Sigmoid colon (tissue), 7 donors: Measurements from ENCODE around the gene RASSF7. TPM values are rescaled to one million over a fixed set of nuclear protein-coding genes. Genes with fewer than 3 reads are reported as not detected.

Experiments used
- DNase-seq: peaks from one replicate; pipeline ENCODE4 v3.0.0-alpha.2; 2019
- H3K27ac ChIP-seq, 4 donors: fragments of 200-600 bp; sonication (generic); one replicate each; pipeline ENCODE4 v1.5.1; 2016 to 2019; ENCODE audit warnings: mild to moderate bottlenecking in 1 of 4
- H3K27me3 ChIP-seq, 3 donors: fragments of 200-600 bp; sonication (generic); one replicate each; pipeline ENCODE4 v1.5.1; 2019; ENCODE audit warnings: mild to moderate bottlenecking in 1 of 3
- H3K36me3 ChIP-seq, 4 donors: fragments of 200-600 bp; sonication (generic); one replicate each; pipeline ENCODE4 v1.5.1; 2016 to 2019
- H3K4me1 ChIP-seq, 4 donors: fragments of 200-600 bp; sonication (generic); one replicate each; pipeline ENCODE4 v1.5.1; 2017 to 2019
- H3K4me3 ChIP-seq, 4 donors: fragments of 200-600 bp; sonication (generic); one replicate each; pipeline ENCODE4 v1.5.1; 2017 to 2019; ENCODE audit warnings: mild to moderate bottlenecking in 2 of 4, moderate library complexity in 1 of 4
- H3K9me3 ChIP-seq, 4 donors: fragments of 200-600 bp in 3 of 4; sonication (generic) in 3 of 4; one replicate each; pipeline versions ENCODE4 v1.5.1 to v1.6.1; 2013 to 2019
- CTCF ChIP-seq, 4 experiments: fragments of 450-650 bp in 3 of 4; fragments of 200-600 bp in 1 of 4; IDR thresholded peaks; one replicate each; pipeline ENCODE4 v1.5.1; 2016 to 2019; ENCODE audit warnings: antibody characterized with exemption in 4 of 4, mild to moderate bottlenecking in 3 of 4, moderate library complexity in 2 of 4
- EP300 ChIP-seq, 4 donors: sonication (generic); formaldehyde crosslinking; IDR thresholded peaks; one replicate each; pipeline ENCODE4 v1.6.1; 2017; ENCODE audit warnings: antibody characterized with exemption in 4 of 4
- POLR2A ChIP-seq, 2 donors: fragments of 450-650 bp; IDR thresholded peaks; one replicate each; pipeline ENCODE4 v1.6.1; 2016; ENCODE audit warnings: antibody characterized with exemption in 2 of 2, mild to moderate bottlenecking in 2 of 2, moderate library complexity in 2 of 2
- POLR2AphosphoS5 ChIP-seq, 4 donors: sonication (generic); formaldehyde crosslinking; IDR thresholded peaks; one replicate each; pipeline ENCODE4 v1.6.1; 2017; ENCODE audit warnings: antibody characterized with exemption in 4 of 4
- WGBS, 2 donors: extraction: QIAGEN DNeasy Blood & Tissue Kit; methylation state at CpG; one replicate each; pipeline ENCODE4 v1.1.7; 2013; 5-methylcytosine and 5-hydroxymethylcytosine counted together
- intact Hi-C: fragments of 100-400 bp; cut with DNase I; formaldehyde crosslinking; loops from one replicate; pipeline ENCODE4 v1.15.1; 2023
- polyA plus RNA-seq, 3 donors: library from polyadenylated mRNA; stranded (reverse); fragments of 200-250 nt; gene quantifications; one replicate each; pipeline ENCODE4 v1.2.3, GENCODE V29; 2013
- total RNA-seq, 4 donors: library from RNA; depleted of rRNA; stranded (reverse); fragments of >200 nt; gene quantifications; one replicate each; pipeline ENCODE4 v1.1.0, GENCODE V29; 2016
- donor health status: healthy with polysubstance abuse.
- donor health status: Bipolar disorder and iron deficiency.
- donor health status: healthy.

The RASSF7 gene
- total and polyA plus RNA-seq, 7 donors = 3.0 to 122 (median 5.4) TPM

GRCh38 chr11:530960-531831 is 29.6 kb upstream of the RASSF7 start:
- no peak for DNase-seq
- H3K27me3 ChIP-seq = peaks cover 0 to under 1% (median 0%) of the 10 kb centered on the region in 3 donors
- no peak overlapping the region for H3K4me3 ChIP-seq
- H3K9me3 ChIP-seq = no peaks in the 10 kb centered on the region
- 89 to 90% methylated on average over 28 of the region's 28 CpGs for WGBS, 2 donors
- no peak overlapping the region for H3K27ac ChIP-seq
- TF ChIP-seq CTCF (IDR thresholded peaks at IDR 0.05) = no peak
- no peak for TF ChIP-seq POLR2AphosphoS5 (IDR thresholded peaks at IDR 0.05)
- no peak for TF ChIP-seq POLR2A (IDR thresholded peaks at IDR 0.05)
- no peak for TF ChIP-seq EP300 (IDR thresholded peaks at IDR 0.05)
- intact Hi-C loops = loop anchor here (10.0 kb wide), 1 partner anchor 296 kb away; the partner anchor contains the start of genes PSMD13 and SIRT3
- peaks cover 0 to 28% (median 22%) of the 10 kb centered on the region in 4 donors for H3K36me3 ChIP-seq
- H3K4me1 ChIP-seq = peaks cover 0 to 21% (median 17%) of the 10 kb centered on the region in 4 donors

GRCh38 chr11:531919-532526 is 28.7 kb upstream of the RASSF7 start:
- intact Hi-C loops = loop anchor here (10.0 kb wide), 1 partner anchor 297 kb away; the partner anchor contains the start of genes PSMD13 and SIRT3
- peaks cover 0 to 28% (median 22%) of the 10 kb centered on the region in 4 donors for H3K36me3 ChIP-seq
- no peak overlapping the region for H3K27ac ChIP-seq
- peaks cover 0 to 28% (median 25%) of the 10 kb centered on the region in 4 donors for H3K4me1 ChIP-seq
- DNase-seq = no peak
- WGBS, 2 donors = 90 to 91% methylated on average over 18 of the region's 18 CpGs
- no peaks in the 10 kb centered on the region for H3K9me3 ChIP-seq
- no peak overlapping the region for H3K4me3 ChIP-seq
- TF ChIP-seq CTCF (IDR thresholded peaks at IDR 0.05) = no peak
- TF ChIP-seq POLR2A (IDR thresholded peaks at IDR 0.05) = no peak
- no peak for TF ChIP-seq EP300 (IDR thresholded peaks at IDR 0.05)
- TF ChIP-seq POLR2AphosphoS5 (IDR thresholded peaks at IDR 0.05) = no peak
- H3K27me3 ChIP-seq = peaks cover 4 to 8% (median 6%) of the 10 kb centered on the region in 3 donors

- no peak overlapping the region for H3K4me3 ChIP-seq
- H3K27me3 ChIP-seq = peaks cover 9 to 14% (median 11%) of the 10 kb centered on the region in 3 donors
- no peaks in the 10 kb centered on the region for H3K9me3 ChIP-seq
- H3K4me1 ChIP-seq = peaks cover 0 to 33% (median 30%) of the 10 kb centered on the region in 4 donors
- 88 to 91% methylated on average over 23 of the region's 23 CpGs for WGBS, 2 donors
- no peak overlapping the region for H3K27ac ChIP-seq
- intact Hi-C loops = loop anchor here (10.0 kb wide), 1 partner anchor 298 kb away; the partner anchor contains the start of genes PSMD13 and SIRT3
- DNase-seq = no peak
- TF ChIP-seq EP300 (IDR thresholded peaks at IDR 0.05) = no peak
- peaks cover 0 to 28% (median 22%) of the 10 kb centered on the region in 4 donors for H3K36me3 ChIP-seq
These were observed 28.2 kb upstream of the RASSF7 start for GRCh38 chr11:532527-532985.

GRCh38 chr11:532986-533585 is 27.7 kb upstream of the RASSF7 start:
- Histone ChIP-seq H3K9me3 (no peaks in the 10 kb centered on the region), H3K27me3 (peaks cover 15 to 19% (median 16%) of the 10 kb centered on the region in 3 donors), H3K4me3 (no peak overlapping the region), H3K27ac (no peak overlapping the region), H3K4me1 (peaks cover 0 to 37% (median 33%) of the 10 kb centered on the region in 4 donors), H3K36me3 (peaks cover 0 to 28% (median 22%) of the 10 kb centered on the region in 4 donors)
- 82 to 90% methylated on average over 33 of the region's 33 CpGs for WGBS, 2 donors
- no peak for DNase-seq
- intact Hi-C loops = loop anchor here (10.0 kb wide), 1 partner anchor 298 kb away; the partner anchor contains the start of genes PSMD13 and SIRT3
- TF ChIP-seq CTCF (IDR thresholded peaks at IDR 0.05) (no peak), EP300 (IDR thresholded peaks at IDR 0.05) (no peak)
